IPS-15b (cell line): Measurements from ENCODE around the gene TTLL7.

Source experiments
- H3K27me3 ChIP-seq: one replicate; pipeline ENCODE4 v1.6.1; 2013; ENCODE audit warnings: low read length; ENCODE audit not compliant: control insufficient read depth, insufficient read depth
- H3K36me3 ChIP-seq: one replicate; pipeline ENCODE4 v1.6.1; 2013; ENCODE audit warnings: low read length; ENCODE audit not compliant: control insufficient read depth, insufficient read depth
- H3K4me1 ChIP-seq: one replicate; pipeline ENCODE4 v1.6.1; 2013; ENCODE audit warnings: mild to moderate bottlenecking, low read length; ENCODE audit not compliant: control insufficient read depth, insufficient read depth
- H3K4me3 ChIP-seq: one replicate; pipeline ENCODE4 v1.5.1; 2013; ENCODE audit warnings: low read depth, low read length
- H3K9ac ChIP-seq: one replicate; pipeline ENCODE4 v1.6.1; 2013; ENCODE audit warnings: low read depth, mild to moderate bottlenecking, low read length
- H3K9me3 ChIP-seq: one replicate; pipeline ENCODE4 v1.6.1; 2013; ENCODE audit warnings: mild to moderate bottlenecking, low read length; ENCODE audit not compliant: control insufficient read depth, insufficient read depth

TTLL7 gene

GRCh38 chr1:83834621-83835264, 164.2 kb downstream of the TTLL7 start:
- Histone ChIP-seq H3K27me3 (no peaks in the 10 kb centered on the region), H3K9me3 (no peaks in the 10 kb centered on the region), H3K4me1 (peaks cover 3% of the 10 kb centered on the region), H3K4me3 (no peak overlapping the region), H3K36me3 (no peaks in the 10 kb centered on the region), H3K9ac (no peak overlapping the region)

DNA sequence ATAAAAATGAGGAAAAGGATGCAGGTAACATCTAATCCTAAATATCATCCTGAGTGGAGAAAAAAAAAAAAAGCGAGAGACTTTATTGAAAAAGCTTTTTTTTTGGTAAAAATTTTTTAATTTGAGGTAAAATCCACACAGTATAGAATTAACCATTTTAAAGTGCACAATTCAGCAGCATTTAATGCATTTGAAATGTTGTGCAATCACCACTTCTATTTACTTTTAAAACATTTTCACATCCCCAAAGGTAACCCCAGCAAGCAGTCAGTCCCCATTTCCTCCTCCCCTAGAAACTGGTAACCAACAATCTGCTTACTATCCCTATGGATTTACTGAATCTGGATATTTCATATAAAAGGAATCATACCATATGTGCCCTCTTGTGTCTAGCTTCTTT, 166.7 kb downstream of the TTLL7 start:
- H3K9me3 ChIP-seq = no peaks in the 10 kb centered on the region
- H3K36me3 ChIP-seq = no peaks in the 10 kb centered on the region
- H3K27me3 ChIP-seq = no peaks in the 10 kb centered on the region
- H3K4me1 ChIP-seq = no peaks in the 10 kb centered on the region
- no peak overlapping the region for H3K9ac ChIP-seq
- no peak overlapping the region for H3K4me3 ChIP-seq

DNA sequence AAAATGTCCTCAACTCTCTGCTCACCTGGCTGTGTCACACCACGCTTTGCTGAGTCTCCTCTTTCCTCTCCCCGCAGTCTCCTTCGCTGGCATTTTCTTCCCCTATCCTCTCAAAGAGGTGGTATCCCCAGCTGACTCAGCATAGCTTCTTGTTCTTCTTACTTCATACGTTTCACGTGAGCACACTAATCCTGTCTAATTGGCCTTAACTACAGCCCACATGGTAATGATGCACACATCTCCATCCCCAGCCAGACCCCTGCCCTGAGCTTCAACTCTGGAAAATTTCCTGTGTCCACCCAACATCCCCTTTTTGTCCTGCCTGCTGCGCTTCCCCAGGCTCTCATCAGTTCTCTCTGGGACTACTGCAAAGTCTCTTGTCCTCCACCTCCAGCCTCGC, 169.8 kb downstream of the TTLL7 start:
- H3K4me1 ChIP-seq = no peaks in the 10 kb centered on the region
- H3K27me3 ChIP-seq = no peaks in the 10 kb centered on the region
- no peak overlapping the region for H3K9ac ChIP-seq
- H3K4me3 ChIP-seq = no peak overlapping the region
- H3K36me3 ChIP-seq = no peaks in the 10 kb centered on the region
- H3K9me3 ChIP-seq = no peaks in the 10 kb centered on the region

DNA sequence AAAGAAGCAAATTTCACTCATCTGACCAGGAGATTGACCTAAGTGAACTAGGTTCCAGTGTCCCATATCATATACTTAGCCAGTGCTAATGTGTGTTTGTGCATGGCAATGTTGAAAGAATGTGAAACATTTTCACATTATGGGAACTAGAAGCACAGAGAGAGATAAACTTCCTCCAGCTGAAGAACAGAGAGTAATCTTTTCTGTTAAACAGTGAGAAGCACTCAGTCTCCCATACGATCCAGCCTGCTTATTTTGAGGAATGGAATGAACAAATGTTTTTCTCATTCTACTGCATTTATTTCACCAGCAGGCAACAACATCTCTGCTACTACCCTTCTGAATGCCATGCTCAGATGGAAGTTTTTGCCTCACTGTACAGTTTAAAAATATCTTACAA, 170.5 kb downstream of the TTLL7 start:
- Histone ChIP-seq H3K27me3 (no peaks in the 10 kb centered on the region), H3K36me3 (no peaks in the 10 kb centered on the region), H3K4me3 (no peak overlapping the region), H3K9ac (no peak overlapping the region), H3K9me3 (no peaks in the 10 kb centered on the region), H3K4me1 (no peaks in the 10 kb centered on the region)

GRCh38 chr1:83827741-83828140, 171.2 kb downstream of the TTLL7 start:
- H3K9ac ChIP-seq = no peak overlapping the region
- no peaks in the 10 kb centered on the region for H3K4me1 ChIP-seq
- no peaks in the 10 kb centered on the region for H3K9me3 ChIP-seq
- no peak overlapping the region for H3K4me3 ChIP-seq
- no peaks in the 10 kb centered on the region for H3K36me3 ChIP-seq
- H3K27me3 ChIP-seq = no peaks in the 10 kb centered on the region

DNA sequence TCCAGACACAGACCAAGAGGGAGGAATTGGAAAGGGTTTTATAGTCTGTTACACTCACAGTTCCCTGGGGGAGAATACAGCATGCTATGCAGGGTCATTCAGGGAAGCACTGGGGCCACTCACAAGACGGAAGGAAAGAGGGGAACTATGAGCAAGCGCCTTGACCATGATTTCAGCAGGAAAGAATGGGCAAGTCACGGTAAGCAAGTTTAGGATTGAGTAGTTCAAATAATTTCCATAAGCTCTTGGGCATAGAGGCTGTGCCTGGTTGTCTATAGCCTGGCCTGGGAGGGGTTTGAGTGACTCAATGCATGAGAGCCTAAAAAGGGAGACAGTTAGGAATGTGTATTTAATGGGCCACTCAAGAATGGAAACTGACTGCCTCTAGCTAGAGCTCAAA, 176.7 kb downstream of the TTLL7 start:
- Histone ChIP-seq H3K4me1 (no peaks in the 10 kb centered on the region), H3K27me3 (no peaks in the 10 kb centered on the region), H3K9me3 (no peaks in the 10 kb centered on the region), H3K9ac (no peak overlapping the region), H3K4me3 (no peak overlapping the region), H3K36me3 (no peaks in the 10 kb centered on the region)

DNA sequence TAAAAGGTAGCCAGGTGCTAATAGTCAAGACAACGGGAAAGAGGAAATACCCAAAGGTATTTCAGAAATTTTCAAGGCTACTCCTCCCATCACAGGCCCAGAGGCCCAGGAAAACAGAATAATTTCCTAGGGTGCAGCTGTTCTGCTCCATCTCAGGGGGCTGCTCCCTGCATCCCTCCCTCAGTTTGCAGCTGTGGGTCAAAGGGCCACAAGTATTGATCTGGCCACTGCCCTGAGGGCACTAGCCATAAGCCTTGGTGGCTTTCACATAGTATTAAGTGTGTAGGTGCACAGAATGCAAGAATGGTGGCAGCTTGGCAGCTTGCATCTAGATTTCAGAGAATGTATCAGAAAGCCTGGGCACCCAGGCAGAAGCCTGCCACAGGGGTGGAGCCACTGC, 179.5 kb downstream of the TTLL7 start:
- Histone ChIP-seq H3K4me3 (no peak overlapping the region), H3K9ac (no peak overlapping the region), H3K36me3 (no peaks in the 10 kb centered on the region)

GRCh38 chr1:83818916-83819315, 180.0 kb downstream of the TTLL7 start:
- H3K9me3 ChIP-seq = no peaks in the 10 kb centered on the region
- no peak overlapping the region for H3K4me3 ChIP-seq
- H3K27me3 ChIP-seq = no peaks in the 10 kb centered on the region
- no peaks in the 10 kb centered on the region for H3K36me3 ChIP-seq
- no peak overlapping the region for H3K9ac ChIP-seq
- H3K4me1 ChIP-seq = no peaks in the 10 kb centered on the region

More for the DNA sequence above, 179.5 kb downstream of the TTLL7 start:
- Histone ChIP-seq H3K27me3 (no peaks in the 10 kb centered on the region), H3K4me1 (no peaks in the 10 kb centered on the region), H3K9me3 (no peaks in the 10 kb centered on the region)

DNA sequence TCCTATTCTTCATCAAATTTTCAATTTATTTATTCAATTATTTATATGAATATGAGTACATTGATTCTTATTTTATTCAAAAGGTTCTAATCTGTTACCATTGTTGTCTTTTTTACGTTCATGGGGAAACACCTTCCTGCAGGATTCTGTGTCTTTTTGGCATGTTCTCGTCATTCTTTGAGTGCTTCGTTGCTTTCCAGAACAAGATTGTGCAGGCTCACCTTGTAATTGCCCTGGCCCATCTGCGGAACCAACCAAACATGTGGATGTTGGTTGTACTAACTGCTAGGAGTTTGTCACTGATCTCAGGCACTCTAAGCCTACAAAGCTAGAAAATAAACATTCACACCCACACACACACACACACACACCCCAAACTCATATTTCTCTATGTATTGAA, 182.1 kb downstream of the TTLL7 start:
- Histone ChIP-seq H3K4me3 (no peak overlapping the region), H3K27me3 (no peaks in the 10 kb centered on the region), H3K4me1 (no peaks in the 10 kb centered on the region), H3K9me3 (no peaks in the 10 kb centered on the region), H3K36me3 (no peaks in the 10 kb centered on the region), H3K9ac (no peak overlapping the region)

- Histone ChIP-seq H3K4me3 (no peak overlapping the region), H3K36me3 (no peaks in the 10 kb centered on the region), H3K27me3 (no peaks in the 10 kb centered on the region), H3K9me3 (no peaks in the 10 kb centered on the region), H3K4me1 (no peaks in the 10 kb centered on the region), H3K9ac (no peak overlapping the region)
These were observed 183.6 kb downstream of the TTLL7 start for GRCh38 chr1:83815330-83815729.
